ENCODE measurements around the gene LHB. TPM values are rescaled to one million over a fixed set of nuclear protein-coding genes. Genes with fewer than 3 reads are reported as not detected.

Gene LHB
- total and polyA plus RNA-seq, 2 donors (not counting 1 experiment from before 2014, with no cell fraction given) = 1.1 to 4.7 TPM

DNA sequence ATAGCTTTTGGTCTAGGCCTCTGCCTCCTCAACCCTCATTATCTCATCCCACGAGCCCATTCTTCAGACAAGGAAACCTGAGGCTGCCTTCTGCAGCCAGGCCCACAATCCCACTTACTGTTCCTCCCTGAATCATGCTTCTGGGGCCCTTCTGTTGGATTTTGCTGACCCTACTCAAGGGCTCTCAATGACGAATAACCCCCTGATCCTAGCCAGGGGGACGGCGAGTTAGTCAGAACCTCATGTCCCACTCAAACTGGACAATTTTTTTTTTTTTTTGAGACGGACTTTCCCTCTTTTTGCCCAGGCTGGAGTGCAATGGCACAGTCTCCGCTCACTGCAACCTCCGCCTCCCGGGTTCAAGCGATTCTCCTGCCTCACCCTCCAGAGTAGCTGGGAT lies 5.2 kb upstream of the LHB start:
- 94% methylated on average over 9 of the region's 9 CpGs for WGBS (ENCODE audit: insufficient coverage)
- Histone ChIP-seq H3K4me3 (ENCODE audit: control extremely low read depth in 1 of 5, extremely low read depth in 1 of 5, insufficient read depth in 1 of 5, low read depth in 2 of 5, low read length in 4 of 5) (no peak overlapping the region), H3K27ac (ENCODE audit: low read length in 2 of 2) (no peak overlapping the region), H4K20me1 (ENCODE audit: control insufficient read depth, insufficient read depth, low read length, poor library complexity, severe bottlenecking) (no peaks in the 10 kb centered on the region), H3K9ac (ENCODE audit: low read length) (no peak overlapping the region), H3K9me3 (ENCODE audit: control extremely low read depth in 1 of 3, control insufficient read depth in 2 of 3, insufficient read depth in 1 of 3, low read length in 2 of 3) (no peaks in the 10 kb centered on the region), H3K36me3 (replicated peaks in 1 of 2; ENCODE audit: control extremely low read depth in 1 of 2, control insufficient read depth in 1 of 2, extremely low read depth in 1 of 2, insufficient read depth in 2 of 2, low read length in 1 of 2) (no peaks in the 10 kb centered on the region), H3K4me1 (ENCODE audit: control insufficient read depth in 2 of 2, insufficient read depth in 2 of 2, low read length in 2 of 2) (peaks cover 25 to 39% of the 10 kb centered on the region in 2 donors), H2AFZ (ENCODE audit: insufficient read depth, low read depth, low read length, poor library complexity, severe bottlenecking) (no peak overlapping the region), H3K4me2 (replicated peaks; ENCODE audit: low read depth, low read length, poor library complexity, severe bottlenecking) (no peak overlapping the region), H3K79me2 (ENCODE audit: control insufficient read depth, insufficient read depth, low read length) (no peaks in the 10 kb centered on the region), H3K27me3 (replicated peaks in 1 of 4; ENCODE audit: control extremely low read depth in 1 of 4, control insufficient read depth in 3 of 4, insufficient read depth in 4 of 4, low read length in 3 of 4) (peaks cover 0 to 9% (median 2%) of the 10 kb centered on the region in 4 experiments)
- peaks cover 33% of the 10 kb centered on the region for H3K4me1 Mint-ChIP-seq
- ATAC-seq (ENCODE audit: low read depth) (no peak), DNase-seq (no peak)
- H3K4me3 Mint-ChIP-seq = no peak overlapping the region
- H3K9me3 Mint-ChIP-seq (ENCODE audit: insufficient read depth) = no peaks in the 10 kb centered on the region
- intact Hi-C loops (cut with micrococcal nuclease) = no loop called here
- peaks cover 3% of the 10 kb centered on the region for H3K27me3 Mint-ChIP-seq
- TF ChIP-seq EZH2 (IDR thresholded peaks at IDR 0.05; ENCODE audit: borderline replicate concordance, insufficient read depth, low read depth, low read length, poor library complexity, severe bottlenecking) = no peak
- TF ChIP-seq, protein P1, sequence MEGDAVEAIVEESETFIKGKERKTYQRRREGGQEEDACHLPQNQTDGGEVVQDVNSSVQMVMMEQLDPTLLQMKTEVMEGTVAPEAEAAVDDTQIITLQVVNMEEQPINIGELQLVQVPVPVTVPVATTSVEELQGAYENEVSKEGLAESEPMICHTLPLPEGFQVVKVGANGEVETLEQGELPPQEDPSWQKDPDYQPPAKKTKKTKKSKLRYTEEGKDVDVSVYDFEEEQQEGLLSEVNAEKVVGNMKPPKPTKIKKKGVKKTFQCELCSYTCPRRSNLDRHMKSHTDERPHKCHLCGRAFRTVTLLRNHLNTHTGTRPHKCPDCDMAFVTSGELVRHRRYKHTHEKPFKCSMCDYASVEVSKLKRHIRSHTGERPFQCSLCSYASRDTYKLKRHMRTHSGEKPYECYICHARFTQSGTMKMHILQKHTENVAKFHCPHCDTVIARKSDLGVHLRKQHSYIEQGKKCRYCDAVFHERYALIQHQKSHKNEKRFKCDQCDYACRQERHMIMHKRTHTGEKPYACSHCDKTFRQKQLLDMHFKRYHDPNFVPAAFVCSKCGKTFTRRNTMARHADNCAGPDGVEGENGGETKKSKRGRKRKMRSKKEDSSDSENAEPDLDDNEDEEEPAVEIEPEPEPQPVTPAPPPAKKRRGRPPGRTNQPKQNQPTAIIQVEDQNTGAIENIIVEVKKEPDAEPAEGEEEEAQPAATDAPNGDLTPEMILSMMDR (IDR thresholded peaks at IDR 0.05) = no peak
- ChIA-PET CTCF (no interaction called here), POLR2A (no interaction called here)
- H3K27ac Mint-ChIP-seq = no peak overlapping the region

DNA sequence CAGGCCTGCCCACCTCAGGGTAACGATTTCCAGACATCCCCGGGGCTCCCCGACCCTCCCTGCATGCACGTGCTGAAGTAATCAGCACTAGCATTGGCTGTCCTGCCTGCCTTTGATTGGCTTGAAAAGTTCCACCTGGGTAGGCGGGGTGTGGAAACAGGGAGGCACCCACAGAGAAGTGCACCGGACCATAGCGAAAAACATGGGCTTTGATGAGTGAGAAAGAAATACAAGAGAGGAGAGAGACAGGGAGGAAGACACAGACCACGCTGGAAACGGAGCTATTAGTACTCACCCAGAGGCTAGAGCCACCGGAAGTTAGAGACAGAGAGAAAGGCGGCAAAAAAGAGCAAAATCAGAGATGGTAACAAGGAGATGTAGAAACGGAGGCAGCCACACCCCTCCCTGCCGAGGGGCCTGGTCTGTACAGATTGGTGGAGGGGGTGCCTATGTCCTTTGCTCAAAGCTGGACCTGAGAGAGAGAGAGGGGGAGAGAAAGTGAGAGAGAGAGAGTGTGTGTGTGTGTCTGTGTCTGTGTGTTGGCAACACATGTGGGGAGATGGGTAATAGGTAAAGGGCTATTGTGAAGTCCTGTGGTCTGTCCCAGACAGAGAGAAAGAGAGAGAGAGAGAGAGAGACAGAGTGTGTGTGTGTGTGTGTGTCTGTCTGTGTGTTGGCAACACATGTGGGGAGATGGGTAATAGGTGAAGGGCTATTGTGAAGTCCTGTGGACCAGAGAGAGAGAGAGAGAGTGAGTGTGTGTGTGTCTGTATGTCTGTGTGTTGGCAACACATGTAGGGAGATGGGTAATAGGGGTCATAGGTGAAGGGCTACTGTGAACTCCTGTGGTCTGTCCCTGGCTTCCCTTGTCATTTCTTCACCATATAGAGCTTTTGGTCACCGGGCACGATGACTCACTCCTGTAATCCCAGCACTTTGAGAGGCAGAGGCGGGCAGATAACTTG lies 4.3 kb upstream of the LHB start:
- ATAC-seq (ENCODE audit: low read depth) = no peak
- Histone ChIP-seq H3K27me3 (replicated peaks in 1 of 4; ENCODE audit: control extremely low read depth in 1 of 4, control insufficient read depth in 3 of 4, insufficient read depth in 4 of 4, low read length in 3 of 4) (peaks cover 0 to 9% (median 2%) of the 10 kb centered on the region in 4 experiments), H3K36me3 (replicated peaks in 1 of 2; ENCODE audit: control extremely low read depth in 1 of 2, control insufficient read depth in 1 of 2, extremely low read depth in 1 of 2, insufficient read depth in 2 of 2, low read length in 1 of 2) (no peaks in the 10 kb centered on the region), H3K4me2 (replicated peaks; ENCODE audit: low read depth, low read length, poor library complexity, severe bottlenecking) (peak overlapping the region; percentile 32), H3K9me3 (ENCODE audit: control extremely low read depth in 1 of 3, control insufficient read depth in 2 of 3, insufficient read depth in 1 of 3, low read length in 2 of 3) (no peaks in the 10 kb centered on the region), H4K20me1 (ENCODE audit: control insufficient read depth, insufficient read depth, low read length, poor library complexity, severe bottlenecking) (no peaks in the 10 kb centered on the region), H3K27ac (ENCODE audit: low read length in 2 of 2) (no peak overlapping the region), H3K4me1 (ENCODE audit: control insufficient read depth in 2 of 2, insufficient read depth in 2 of 2, low read length in 2 of 2) (peaks cover 25 to 40% of the 10 kb centered on the region in 2 donors), H3K79me2 (ENCODE audit: control insufficient read depth, insufficient read depth, low read length) (no peaks in the 10 kb centered on the region), H3K9ac (ENCODE audit: low read length) (no peak overlapping the region), H2AFZ (ENCODE audit: insufficient read depth, low read depth, low read length, poor library complexity, severe bottlenecking) (peak overlapping the region; percentile 59), H3K4me3 (ENCODE audit: control extremely low read depth in 1 of 5, extremely low read depth in 1 of 5, insufficient read depth in 1 of 5, low read depth in 2 of 5, low read length in 4 of 5) (no peak overlapping the region)
- Mint-ChIP-seq H3K27ac (peak overlapping the region; percentile 1), H3K4me1 (peaks cover 34% of the 10 kb centered on the region), H3K27me3 (peaks cover 3% of the 10 kb centered on the region), H3K4me3 (peak overlapping the region; percentile 46), H3K9me3 (ENCODE audit: insufficient read depth) (no peaks in the 10 kb centered on the region)
- WGBS (ENCODE audit: insufficient coverage) = 37% methylated on average over 15 of the region's 16 CpGs
- POLR2A ChIA-PET = interaction anchor here (0.5 kb wide), 1 partner anchor 64 kb away, joined by 7 read pairs; no protein-coding TSS in a partner anchor
- no peak for TF ChIP-seq EZH2 (IDR thresholded peaks at IDR 0.05; ENCODE audit: borderline replicate concordance, insufficient read depth, low read depth, low read length, poor library complexity, severe bottlenecking)
- TF ChIP-seq, protein P1 (IDR thresholded peaks at IDR 0.05) = no peak
- CTCF ChIA-PET = interaction anchor here (0.9 kb wide), 1 partner anchor 77 kb away, joined by 3 read pairs; no protein-coding TSS in a partner anchor
- intact Hi-C loops (cut with micrococcal nuclease) = no loop called here
- DNase-seq = no peak

All from B cell (primary cell).